Fibroblast of lung (primary cell): Measurements from ENCODE around the gene MYH3.

Experiments used
- CTCF ChIP-seq, 2 donors: IDR thresholded peaks in 1 of 2; conservative IDR thresholded peaks in 1 of 2; 1 replicate in 1 of 2; 2 replicates in 1 of 2; pipeline ENCODE4 v1.5.1; 2011 to 2012; ENCODE audit warnings: low read length in 2 of 2, control low read depth in 1 of 2, inconsistent platforms in 1 of 2, low read depth in 1 of 2, mild to moderate bottlenecking in 1 of 2
- EZH2 ChIP-seq: IDR thresholded peaks from 2 replicates; pipeline ENCODE4 v1.5.1; 2012; ENCODE audit warnings: low read length, control low read depth, mild to moderate bottlenecking; ENCODE audit errors: missing control alignments

- TF ChIP-seq CTCF (conservative IDR thresholded peaks at IDR 0.05 in 1 of 2, IDR thresholded peaks at IDR 0.05 in 1 of 2; ENCODE audit: low read depth in 1 of 2, low read length in 2 of 2) = no peak
- no peak for TF ChIP-seq EZH2
These were observed 43.2 kb downstream of the MYH3 start for GRCh38 chr17:10613775-10614513.
